ENCODE data around the gene WFIKKN2.

Gene WFIKKN2

GRCh38 chr17:50793007-50793406, 42.4 kb upstream of the WFIKKN2 start:
- DNase-seq (ENCODE audit: low read depth, low spot score), result no peak
- ChIA-PET CTCF (interaction anchor here (2.9 kb wide), 1 partner anchor 10 kb away, joined by 22 read pairs; no protein-coding TSS in a partner anchor), POLR2A (no interaction called here)
- TF ChIP-seq CTCF (IDR thresholded peaks at IDR 0.05; ENCODE audit: insufficient read depth, low read length, missing control alignments), result no peak
- H3K4me3 ChIP-seq (ENCODE audit: low read depth, low read length), result no peak overlapping the region

- no peak for TF ChIP-seq CTCF (IDR thresholded peaks at IDR 0.05; ENCODE audit: insufficient read depth, low read length, missing control alignments)
- no peak for DNase-seq (ENCODE audit: low read depth, low spot score)
- ChIA-PET POLR2A (no interaction called here), CTCF (interaction anchor here (5.6 to 10.5 kb wide), 2 partner anchors 11 to 48 kb away, joined by 22 to 81 read pairs; no protein-coding TSS in a partner anchor)
- no peak overlapping the region for H3K4me3 ChIP-seq (ENCODE audit: low read depth, low read length)
Observed at GRCh38 chr17:50794361-50794760, 41.0 kb upstream of the WFIKKN2 start.

GRCh38 chr17:50797135-50797810, 38.1 kb upstream of the WFIKKN2 start:
- POLR2A ChIA-PET, result no interaction called here
- TF ChIP-seq CTCF (IDR thresholded peaks at IDR 0.05; ENCODE audit: insufficient read depth, low read length, missing control alignments), result no peak
- CTCF ChIA-PET, result interaction anchor here (1.2 to 10.5 kb wide), 3 partner anchors 11 to 45 kb away, joined by 3 to 81 read pairs (median 22); no protein-coding TSS in a partner anchor
- DNase-seq (ENCODE audit: low read depth, low spot score), result no peak
- H3K4me3 ChIP-seq (ENCODE audit: low read depth, low read length), result no peak overlapping the region

GRCh38 chr17:50798424-50799288, 36.7 kb upstream of the WFIKKN2 start:
- ChIA-PET POLR2A (interaction anchor here (1.2 kb wide), 1 partner anchor 67 kb away, joined by 4 read pairs; the partner anchor contains the start of gene TOB1), CTCF (interaction anchor here (1.6 to 10.5 kb wide), 3 partner anchors 15 to 43 kb away, joined by 8 to 81 read pairs (median 22); no protein-coding TSS in a partner anchor)
- TF ChIP-seq CTCF (IDR thresholded peaks at IDR 0.05; ENCODE audit: insufficient read depth, low read length, missing control alignments), result no peak
- H3K4me3 ChIP-seq (ENCODE audit: low read depth, low read length), result no peak overlapping the region
- DNase-seq (ENCODE audit: low read depth, low spot score), result no peak

- no peak for TF ChIP-seq CTCF (IDR thresholded peaks at IDR 0.05; ENCODE audit: insufficient read depth, low read length, missing control alignments)
- ChIA-PET CTCF (interaction anchor here (1.6 to 10.5 kb wide), 3 partner anchors 16 to 42 kb away, joined by 8 to 81 read pairs (median 22); no protein-coding TSS in a partner anchor), POLR2A (no interaction called here)
- DNase-seq (ENCODE audit: low read depth, low spot score), result no peak
- no peak overlapping the region for H3K4me3 ChIP-seq (ENCODE audit: low read depth, low read length)
Observed at GRCh38 chr17:50799582-50799981, 35.8 kb upstream of the WFIKKN2 start.

Measured in AG04449 (cell line).